Suprapubic skin (tissue), 4 donors: Measurements from ENCODE around the gene MCM5.

Experiments
- EP300 ChIP-seq: sonication (generic); formaldehyde crosslinking; IDR thresholded peaks from one replicate; pipeline ENCODE4 v1.6.1; 2017; ENCODE audit warnings: antibody characterized with exemption
- POLR2A ChIP-seq, 2 donors: fragments of 450-650 bp; IDR thresholded peaks; one replicate each; pipeline ENCODE4 v1.6.1; 2017; ENCODE audit warnings: antibody characterized with exemption in 2 of 2, mild to moderate bottlenecking in 2 of 2, moderate library complexity in 2 of 2
- POLR2AphosphoS5 ChIP-seq, 3 donors: sonication (generic); formaldehyde crosslinking; IDR thresholded peaks; one replicate each; pipeline ENCODE4 v1.6.1; 2017; ENCODE audit warnings: antibody characterized with exemption in 3 of 3
- TF ChIP-seq, protein P1 (sequence below), 2 donors: fragments of 200-600 bp in 1 of 2; fragments of 450-650 bp in 1 of 2; sonication (generic) in 1 of 2; IDR thresholded peaks; one replicate each; pipeline ENCODE4 v1.5.1; 2016 to 2019; ENCODE audit warnings: antibody characterized with exemption in 2 of 2, mild to moderate bottlenecking in 1 of 2, moderate library complexity in 1 of 2

DNA sequence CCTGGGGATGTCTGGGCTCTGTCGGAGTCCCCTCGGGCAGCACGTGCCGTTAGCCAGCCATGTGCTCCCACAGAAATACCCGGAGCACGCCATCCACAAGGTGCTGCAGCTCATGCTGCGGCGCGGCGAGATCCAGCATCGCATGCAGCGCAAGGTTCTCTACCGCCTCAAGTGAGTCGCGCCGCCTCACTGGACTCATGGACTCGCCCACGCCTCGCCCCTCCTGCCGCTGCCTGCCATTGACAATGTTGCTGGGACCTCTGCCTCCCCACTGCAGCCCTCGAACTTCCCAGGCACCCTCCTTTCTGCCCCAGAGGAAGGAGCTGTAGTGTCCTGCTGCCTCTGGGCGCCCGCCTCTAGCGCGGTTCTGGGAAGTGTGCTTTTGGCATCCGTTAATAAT lies 24.1 kb downstream of the MCM5 start:
- TF ChIP-seq EP300, result no peak
- TF ChIP-seq, protein P1, sequence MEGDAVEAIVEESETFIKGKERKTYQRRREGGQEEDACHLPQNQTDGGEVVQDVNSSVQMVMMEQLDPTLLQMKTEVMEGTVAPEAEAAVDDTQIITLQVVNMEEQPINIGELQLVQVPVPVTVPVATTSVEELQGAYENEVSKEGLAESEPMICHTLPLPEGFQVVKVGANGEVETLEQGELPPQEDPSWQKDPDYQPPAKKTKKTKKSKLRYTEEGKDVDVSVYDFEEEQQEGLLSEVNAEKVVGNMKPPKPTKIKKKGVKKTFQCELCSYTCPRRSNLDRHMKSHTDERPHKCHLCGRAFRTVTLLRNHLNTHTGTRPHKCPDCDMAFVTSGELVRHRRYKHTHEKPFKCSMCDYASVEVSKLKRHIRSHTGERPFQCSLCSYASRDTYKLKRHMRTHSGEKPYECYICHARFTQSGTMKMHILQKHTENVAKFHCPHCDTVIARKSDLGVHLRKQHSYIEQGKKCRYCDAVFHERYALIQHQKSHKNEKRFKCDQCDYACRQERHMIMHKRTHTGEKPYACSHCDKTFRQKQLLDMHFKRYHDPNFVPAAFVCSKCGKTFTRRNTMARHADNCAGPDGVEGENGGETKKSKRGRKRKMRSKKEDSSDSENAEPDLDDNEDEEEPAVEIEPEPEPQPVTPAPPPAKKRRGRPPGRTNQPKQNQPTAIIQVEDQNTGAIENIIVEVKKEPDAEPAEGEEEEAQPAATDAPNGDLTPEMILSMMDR (IDR thresholded peaks at IDR 0.05), result no peak
- no peak for TF ChIP-seq POLR2AphosphoS5 (IDR thresholded peaks at IDR 0.05)
- no peak for TF ChIP-seq POLR2A (IDR thresholded peaks at IDR 0.05)
